ENCODE measurements around the gene DLL3. TPM values are rescaled to one million over a fixed set of nuclear protein-coding genes. Genes with fewer than 3 reads are reported as not detected.

DLL3 gene
- total RNA-seq, 1 experiment from 2014 or later, result 2.7 TPM

- Mint-ChIP-seq H3K9me3 (ENCODE audit: unreplicated experiment) (no peaks in the 10 kb centered on the region), H3K36me3 (ENCODE audit: insufficient read depth, unreplicated experiment) (peaks cover 92% of the 10 kb centered on the region), H3K27ac (ENCODE audit: unreplicated experiment) (peak overlapping the region; percentile 17), H3K4me1 (ENCODE audit: low read depth, unreplicated experiment) (no peaks in the 10 kb centered on the region), H3K4me3 (ENCODE audit: unreplicated experiment) (no peak overlapping the region), H3K27me3 (ENCODE audit: insufficient read depth, unreplicated experiment) (no peaks in the 10 kb centered on the region)
- Histone ChIP-seq H3K4me1 (no peaks in the 10 kb centered on the region), H3K9me3 (no peaks in the 10 kb centered on the region), H3K27me3 (replicated peaks; ENCODE audit: control insufficient read depth, insufficient read depth, low read length) (no peaks in the 10 kb centered on the region), H3K36me3 (ENCODE audit: control insufficient read depth, insufficient read depth, low read length) (peaks cover 21% of the 10 kb centered on the region), H3K4me3 (ENCODE audit: low read depth, low read length) (no peak overlapping the region)
- ChIA-PET POLR2A (no interaction called here), CTCF (no interaction called here)
- DNase-seq, result no peak
- no peak for TF ChIP-seq CTCF (IDR thresholded peaks at IDR 0.05; ENCODE audit: insufficient read depth in 1 of 2, low read depth in 1 of 2, low read length in 1 of 2, severe bottlenecking in 1 of 2, unreplicated experiment in 1 of 2)
- no TSS peak for BruUV-seq (replicated peaks)
- intact Hi-C loops (cut with micrococcal nuclease; ENCODE audit: unreplicated experiment), result no loop called here
Measured at GRCh38 chr19:39471756-39472536, 26.8 kb upstream of the DLL3 start.

GRCh38 chr19:39472746-39473442 lies 25.9 kb upstream of the DLL3 start:
- CTCF ChIA-PET, result no interaction called here
- H3K4me1 Mint-ChIP-seq (ENCODE audit: low read depth, unreplicated experiment), result no peaks in the 10 kb centered on the region
- H3K9me3 ChIP-seq, result no peaks in the 10 kb centered on the region
- no peak overlapping the region for H3K27ac Mint-ChIP-seq (ENCODE audit: unreplicated experiment)
- no peak for DNase-seq
- no peak for TF ChIP-seq CTCF (IDR thresholded peaks at IDR 0.05; ENCODE audit: insufficient read depth in 1 of 2, low read depth in 1 of 2, low read length in 1 of 2, severe bottlenecking in 1 of 2, unreplicated experiment in 1 of 2)
- POLR2A ChIA-PET, result no interaction called here
- H3K36me3 ChIP-seq (ENCODE audit: control insufficient read depth, insufficient read depth, low read length), result peaks cover 21% of the 10 kb centered on the region
- BruUV-seq (replicated peaks), result no TSS peak
- intact Hi-C loops (cut with micrococcal nuclease; ENCODE audit: unreplicated experiment), result no loop called here
- H3K27me3 ChIP-seq (replicated peaks; ENCODE audit: control insufficient read depth, insufficient read depth, low read length), result no peaks in the 10 kb centered on the region
- H3K4me1 ChIP-seq, result no peaks in the 10 kb centered on the region
- no peaks in the 10 kb centered on the region for H3K27me3 Mint-ChIP-seq (ENCODE audit: insufficient read depth, unreplicated experiment)
- H3K9me3 Mint-ChIP-seq (ENCODE audit: unreplicated experiment), result no peaks in the 10 kb centered on the region
- H3K4me3 Mint-ChIP-seq (ENCODE audit: unreplicated experiment), result no peak overlapping the region
- H3K4me3 ChIP-seq (ENCODE audit: low read depth, low read length), result no peak overlapping the region
- peaks cover 93% of the 10 kb centered on the region for H3K36me3 Mint-ChIP-seq (ENCODE audit: insufficient read depth, unreplicated experiment)

- Histone ChIP-seq H3K27me3 (replicated peaks; ENCODE audit: control insufficient read depth, insufficient read depth, low read length) (no peaks in the 10 kb centered on the region), H3K9me3 (no peaks in the 10 kb centered on the region), H3K36me3 (ENCODE audit: control insufficient read depth, insufficient read depth, low read length) (peaks cover 20% of the 10 kb centered on the region), H3K4me1 (no peaks in the 10 kb centered on the region), H3K4me3 (ENCODE audit: low read depth, low read length) (no peak overlapping the region)
- intact Hi-C loops (cut with micrococcal nuclease; ENCODE audit: unreplicated experiment), result no loop called here
- H3K4me3 Mint-ChIP-seq (ENCODE audit: unreplicated experiment), result no peak overlapping the region
- no peaks in the 10 kb centered on the region for H3K9me3 Mint-ChIP-seq (ENCODE audit: unreplicated experiment)
- TF ChIP-seq CTCF (IDR thresholded peaks at IDR 0.05; ENCODE audit: insufficient read depth in 1 of 2, low read depth in 1 of 2, low read length in 1 of 2, severe bottlenecking in 1 of 2, unreplicated experiment in 1 of 2), result no peak
- H3K27ac Mint-ChIP-seq (ENCODE audit: unreplicated experiment), result no peak overlapping the region
- peaks cover 91% of the 10 kb centered on the region for H3K36me3 Mint-ChIP-seq (ENCODE audit: insufficient read depth, unreplicated experiment)
- ChIA-PET POLR2A (interaction anchor here (1.2 kb wide), 1 partner anchor 38 kb away, joined by 6 read pairs; the partner anchor contains the start of gene RPS16), CTCF (interaction anchor here (0.6 to 1.7 kb wide), 10 partner anchors 21 to 198 kb away, joined by 3 to 18 read pairs (median 6); partner anchors contain the start of genes DLL3, EID2B, MED29 and PAF1)
- BruUV-seq (replicated peaks), result no TSS peak
- no peaks in the 10 kb centered on the region for H3K4me1 Mint-ChIP-seq (ENCODE audit: low read depth, unreplicated experiment)
- no peak for DNase-seq
- H3K27me3 Mint-ChIP-seq (ENCODE audit: insufficient read depth, unreplicated experiment), result no peaks in the 10 kb centered on the region
Measured at GRCh38 chr19:39473443-39473960, 25.2 kb upstream of the DLL3 start.
